DMS79 (cell line): ENCODE measurements around the gene DNAJB12.
"Not testable (repeated sequence)": the region's sequence is repeated elsewhere in the genome, so short reads cannot be mapped to it uniquely, and the experiment has no call there.

Experiments
- DNase-seq: peaks from one replicate; lab custom pipeline; 2025; lab: John Stamatoyannopoulos, UW

DNAJB12 gene

GRCh38 chr10:72354356-72355213 is at the start of gene DNAJB12:
TSS of gene DNAJB12 (minus strand) at chr10:72354919. CDS start at chr10:72354897, 22 bp downstream.
- peak; percentile 74 for DNase-seq

DNA sequence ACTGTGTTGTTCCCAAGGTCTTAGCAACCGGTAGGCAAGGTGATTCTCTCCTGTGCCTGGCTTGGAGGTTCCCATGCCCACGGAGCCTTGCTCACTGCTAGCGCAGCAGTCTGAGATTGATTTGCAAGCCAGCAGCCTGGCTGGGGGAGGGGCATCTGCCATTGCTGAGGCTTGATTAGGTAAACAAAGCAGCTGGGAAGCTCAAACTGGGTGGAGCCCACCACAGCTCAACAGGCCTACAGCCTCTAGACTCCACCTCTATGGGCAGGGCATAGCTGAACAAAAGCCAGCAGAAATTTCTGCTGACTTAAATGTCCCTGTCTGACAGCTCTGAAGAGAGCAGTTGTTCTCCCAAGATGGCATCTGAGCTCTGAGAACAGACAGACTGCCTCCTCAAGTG is 40.9 kb upstream of the DNAJB12 start:
- not testable (repeated sequence) for DNase-seq

DNA sequence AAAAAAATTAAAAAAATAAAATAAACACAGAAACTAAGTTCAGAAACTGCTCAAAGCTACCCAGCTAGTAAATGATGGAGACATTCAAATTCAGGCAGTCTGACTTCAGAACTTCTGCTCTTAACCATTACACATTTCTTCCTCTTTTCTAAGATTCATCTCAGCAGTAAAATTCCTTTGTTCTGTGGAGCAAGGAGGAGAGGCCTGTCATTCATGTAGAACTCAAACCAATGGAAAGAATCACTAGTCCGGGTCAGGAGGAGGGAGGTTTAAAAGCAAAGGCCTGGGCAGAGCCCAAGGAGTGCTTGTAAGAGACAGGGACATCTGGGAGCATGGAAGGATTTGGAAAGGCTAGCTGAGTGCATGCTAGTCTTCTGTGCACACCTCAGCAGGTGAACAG is 37.9 kb upstream of the DNAJB12 start:
- DNase-seq, result no peak

- no peak for DNase-seq
Measured at GRCh38 chr10:72390764-72391163, 36.0 kb upstream of the DNAJB12 start.

GRCh38 chr10:72389716-72390115 is 35.0 kb upstream of the DNAJB12 start:
- no peak for DNase-seq

DNA sequence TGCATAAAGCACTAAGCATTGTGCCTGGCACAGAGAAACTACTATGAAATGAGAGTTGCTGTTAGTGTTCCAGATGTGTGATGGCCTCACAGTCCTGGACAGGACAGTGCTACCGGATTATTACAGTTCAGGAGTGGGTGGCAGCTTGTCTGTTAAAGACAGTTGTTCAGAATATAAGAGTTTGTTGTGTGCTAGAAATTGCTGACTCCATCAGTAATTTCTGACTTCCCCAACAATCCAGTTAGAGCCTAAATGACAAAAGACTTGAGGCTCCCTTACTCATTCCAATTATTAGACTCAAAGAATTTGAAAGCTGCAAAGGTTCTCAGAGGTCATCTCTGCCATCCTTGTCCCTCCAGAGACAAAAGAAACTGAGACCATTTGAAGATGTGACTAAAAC is 34.3 kb upstream of the DNAJB12 start:
- DNase-seq, result no peak

DNA sequence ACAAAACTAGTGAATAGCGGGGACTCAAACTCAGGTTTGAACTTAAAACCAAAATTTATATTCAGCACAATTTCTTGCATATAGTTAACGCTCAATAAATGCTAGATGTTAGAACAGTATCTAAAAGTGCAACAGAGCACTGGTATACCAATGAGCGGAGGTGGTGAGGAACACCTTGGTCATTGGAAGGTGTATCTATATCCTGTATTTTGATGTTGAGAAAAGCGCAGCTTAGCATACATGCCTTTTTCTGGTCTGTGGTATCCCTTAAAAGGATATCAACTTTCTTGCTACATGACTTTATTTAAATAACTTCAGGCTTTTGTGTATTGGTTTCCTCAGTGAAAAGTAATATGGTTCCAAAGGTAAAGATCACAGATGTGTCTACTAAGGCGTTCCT is 33.3 kb upstream of the DNAJB12 start:
- DNase-seq, result no peak

GRCh38 chr10:72386916-72387586 is 32.3 kb upstream of the DNAJB12 start:
- DNase-seq, result no peak

DNA sequence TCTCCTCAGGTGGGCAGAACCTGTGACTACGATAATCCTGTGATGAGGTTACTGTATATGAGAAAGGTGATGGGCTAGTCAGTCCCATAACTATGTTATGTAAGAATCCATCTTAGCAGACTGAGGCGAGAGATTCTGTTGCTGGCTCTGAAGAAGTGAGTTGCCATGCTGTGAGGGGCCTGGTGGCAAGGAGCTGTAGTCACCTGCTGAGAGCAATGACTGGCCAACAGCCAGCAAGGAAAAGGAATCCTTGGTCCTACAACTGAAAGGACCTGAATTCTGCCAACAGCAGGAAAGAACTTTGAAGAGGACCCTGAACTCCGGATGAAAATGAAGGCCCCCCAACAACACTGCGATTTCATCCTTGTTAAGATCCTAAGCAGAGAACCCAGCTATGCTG is 31.0 kb upstream of the DNAJB12 start:
- no peak for DNase-seq

GRCh38 chr10:72384982-72385381 is 30.3 kb upstream of the DNAJB12 start:
- DNase-seq, result not testable (repeated sequence)

DNA sequence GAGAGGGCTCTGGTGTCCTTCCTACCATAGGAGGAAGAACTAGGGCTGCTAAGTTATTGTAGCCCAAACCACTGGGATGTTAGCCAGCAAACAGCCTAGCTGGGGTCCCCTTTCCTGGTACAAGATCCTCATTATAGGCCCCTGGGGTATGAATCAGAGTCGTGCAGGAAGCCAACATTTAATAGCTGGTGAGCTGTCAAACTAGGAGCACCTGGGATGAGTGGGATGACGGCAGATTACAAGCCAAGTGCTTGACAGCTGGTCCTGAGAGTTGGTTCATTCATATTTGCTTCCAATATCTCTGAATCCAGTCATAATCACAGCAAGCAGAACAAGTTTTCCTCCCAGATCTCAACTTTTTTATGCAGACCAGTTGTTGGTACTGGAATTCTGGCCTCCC is 25.1 kb upstream of the DNAJB12 start:
- DNase-seq, result peak; percentile 74

DNA sequence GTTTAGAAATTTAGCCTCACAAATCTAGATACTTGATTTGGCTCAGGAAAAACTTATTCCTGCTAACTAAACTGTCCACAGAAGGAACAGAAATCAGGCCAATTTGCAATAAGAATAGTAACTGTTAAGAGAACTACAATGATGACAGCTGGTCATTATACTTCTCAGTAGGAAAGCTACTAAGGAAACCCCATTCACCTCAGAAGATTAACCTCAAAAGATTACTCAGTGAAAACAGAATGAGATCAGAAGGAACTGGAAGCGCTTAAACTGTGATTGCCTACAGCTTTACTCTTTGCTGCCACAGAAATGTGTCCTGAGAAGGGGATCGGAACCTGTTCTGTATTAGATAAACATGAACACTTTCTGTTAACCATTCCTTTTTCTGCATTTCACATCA is 24.3 kb upstream of the DNAJB12 start:
- peak; percentile 58 for DNase-seq

- no peak for DNase-seq
Measured at GRCh38 chr10:72375585-72375984, 20.9 kb upstream of the DNAJB12 start.

- DNase-seq, result no peak
Measured at GRCh38 chr10:72375173-72375572, 20.5 kb upstream of the DNAJB12 start.

DNA sequence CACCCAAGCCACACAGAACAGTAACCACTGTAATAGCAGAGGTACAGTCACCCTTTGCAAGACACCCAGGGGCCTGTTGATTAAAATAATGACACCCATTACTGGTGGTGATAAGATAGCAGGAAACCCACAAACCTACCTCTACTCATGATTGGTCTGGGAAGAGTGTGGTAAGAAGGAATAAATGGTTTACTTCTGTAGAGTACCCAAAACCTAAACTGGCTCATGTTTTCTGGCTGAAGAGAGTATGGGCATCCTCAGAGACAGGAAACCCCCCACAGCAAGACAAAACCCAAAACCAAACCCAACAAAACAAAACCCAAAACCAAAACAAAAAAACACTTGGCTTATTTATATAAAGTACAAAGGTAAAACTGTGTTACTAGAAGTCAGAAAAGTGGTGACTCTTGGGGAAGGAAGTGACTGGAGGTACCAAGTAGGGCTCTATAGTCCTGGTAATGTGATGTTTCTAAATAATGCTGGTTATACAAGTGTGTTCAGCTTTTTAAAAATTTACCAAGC is 15.5 kb upstream of the DNAJB12 start:
- no peak for DNase-seq

GRCh38 chr10:72367301-72367960 is 12.7 kb upstream of the DNAJB12 start:
- DNase-seq, result no peak

GRCh38 chr10:72365106-72365895 is 10.6 kb upstream of the DNAJB12 start:
- no peak for DNase-seq

DNA sequence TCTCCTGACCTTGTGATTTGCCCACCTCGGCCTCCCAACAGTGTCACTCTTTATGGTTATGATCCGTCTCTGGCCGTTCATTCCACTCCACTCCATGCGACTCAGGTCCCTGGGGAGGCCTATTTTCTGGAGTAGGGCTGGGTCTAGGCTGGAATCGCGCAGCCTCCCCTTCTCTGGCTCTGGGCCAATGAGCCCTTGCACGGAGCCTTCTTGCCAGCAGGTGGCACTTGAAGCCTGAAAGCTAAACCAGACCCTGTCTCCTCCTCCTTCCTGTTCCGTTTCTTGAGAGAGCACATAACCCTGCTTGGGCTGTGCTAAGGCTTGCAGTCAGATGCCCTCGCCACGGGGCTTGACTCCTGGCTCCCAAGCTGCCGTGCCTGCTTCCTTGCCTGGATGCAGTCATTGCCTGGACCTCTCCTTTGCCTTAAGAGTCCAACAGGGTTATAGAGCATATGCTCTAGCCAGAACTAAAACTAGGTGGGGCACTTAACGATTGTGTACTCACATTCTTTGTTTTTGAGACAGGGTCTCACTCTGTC is 9.6 kb upstream of the DNAJB12 start:
- peak; percentile 72 for DNase-seq

GRCh38 chr10:72356987-72357386 is 2.3 kb upstream of the DNAJB12 start:
- DNase-seq, result no peak

GRCh38 chr10:72356115-72356514 is 1.4 kb upstream of the DNAJB12 start:
- DNase-seq, result no peak

DNA sequence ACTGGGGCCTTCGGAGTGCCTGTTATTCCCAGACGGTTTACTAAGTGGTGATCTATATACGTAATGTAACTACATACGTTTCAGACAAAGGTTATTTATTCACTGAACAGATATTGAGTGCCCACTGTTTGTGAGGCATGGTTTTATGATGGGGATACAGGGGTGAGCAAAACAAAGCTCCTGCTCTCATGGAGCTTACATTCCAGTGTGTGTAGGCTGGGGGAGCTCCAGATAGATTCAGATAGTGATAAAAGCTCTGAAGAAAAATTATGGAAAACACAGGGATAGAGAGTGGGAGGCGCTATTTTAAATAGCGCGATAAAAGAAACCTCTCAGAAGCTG is 466 bp upstream of the DNAJB12 start:
- no peak for DNase-seq

GRCh38 chr10:72353965-72354355 is 759 bp downstream of the DNAJB12 start:
- DNase-seq, result no peak
